Measurements from ENCODE around the gene SNORC. TPM values are rescaled to one million over a fixed set of nuclear protein-coding genes. Genes with fewer than 3 reads are reported as not detected.

Gene SNORC
- total RNA-seq, 1 donor from 2014 or later, result not detected

- no peak overlapping the region for H3K27ac Mint-ChIP-seq
Measured at GRCh38 chr2:232919141-232919540, 49.1 kb downstream of the SNORC start.

DNA sequence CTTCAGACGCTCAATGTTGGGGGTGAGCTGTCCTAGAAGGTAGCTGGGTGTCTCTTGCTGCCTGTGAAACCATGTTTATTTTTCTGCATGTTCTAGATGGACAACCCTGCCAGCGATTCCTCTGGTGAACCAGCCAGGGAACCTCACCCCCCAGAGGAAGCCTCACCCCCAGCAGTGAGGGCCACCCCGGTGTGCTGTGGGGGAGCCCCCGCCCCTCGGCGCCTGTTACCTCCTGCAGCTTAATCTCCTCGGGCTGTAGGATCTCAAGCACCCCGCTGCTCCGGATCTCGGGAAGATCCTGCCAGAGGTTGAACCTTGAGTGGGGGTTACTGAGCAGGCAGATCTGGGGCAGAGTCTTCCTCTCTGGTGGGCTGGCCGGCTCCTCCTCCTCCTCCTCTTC lies 50.0 kb downstream of the SNORC start:
- H4K20me1 ChIP-seq (ENCODE audit: low read depth), result no peaks in the 10 kb centered on the region
- peaks cover 49% of the 10 kb centered on the region for H3K27me3 ChIP-seq
- peaks cover under 1% of the 10 kb centered on the region for H3K4me1 Mint-ChIP-seq
- no peak overlapping the region for H3K4me3 ChIP-seq
- H3K4me2 ChIP-seq, result no peak overlapping the region
- no peaks in the 10 kb centered on the region for H3K79me2 ChIP-seq (ENCODE audit: low read depth)
- H3K27me3 Mint-ChIP-seq (ENCODE audit: insufficient read depth, low read depth), result peaks cover 23% of the 10 kb centered on the region
- H2AFZ ChIP-seq (replicated peaks), result no peak overlapping the region
- no peak overlapping the region for H3K27ac ChIP-seq
- H3K9me3 ChIP-seq (ENCODE audit: low read depth), result peaks cover 3% of the 10 kb centered on the region
- DNase-seq (ENCODE audit: low spot score), result no peak
- H3K4me3 Mint-ChIP-seq, result no peak overlapping the region
- peaks cover 11% of the 10 kb centered on the region for H3K9me3 Mint-ChIP-seq
- peaks cover 2% of the 10 kb centered on the region for H3K4me1 ChIP-seq
- no peak overlapping the region for H3K9ac ChIP-seq
- H3K36me3 ChIP-seq, result no peaks in the 10 kb centered on the region
- H3K27ac Mint-ChIP-seq, result no peak overlapping the region
- H3F3A ChIP-seq (ENCODE audit: low read depth), result peaks cover 3% of the 10 kb centered on the region
- TF ChIP-seq EZH2 (IDR thresholded peaks at IDR 0.05) (no peak), EZH2phosphoT487 (IDR thresholded peaks at IDR 0.05) (no peak)
- TF ChIP-seq, protein P1, sequence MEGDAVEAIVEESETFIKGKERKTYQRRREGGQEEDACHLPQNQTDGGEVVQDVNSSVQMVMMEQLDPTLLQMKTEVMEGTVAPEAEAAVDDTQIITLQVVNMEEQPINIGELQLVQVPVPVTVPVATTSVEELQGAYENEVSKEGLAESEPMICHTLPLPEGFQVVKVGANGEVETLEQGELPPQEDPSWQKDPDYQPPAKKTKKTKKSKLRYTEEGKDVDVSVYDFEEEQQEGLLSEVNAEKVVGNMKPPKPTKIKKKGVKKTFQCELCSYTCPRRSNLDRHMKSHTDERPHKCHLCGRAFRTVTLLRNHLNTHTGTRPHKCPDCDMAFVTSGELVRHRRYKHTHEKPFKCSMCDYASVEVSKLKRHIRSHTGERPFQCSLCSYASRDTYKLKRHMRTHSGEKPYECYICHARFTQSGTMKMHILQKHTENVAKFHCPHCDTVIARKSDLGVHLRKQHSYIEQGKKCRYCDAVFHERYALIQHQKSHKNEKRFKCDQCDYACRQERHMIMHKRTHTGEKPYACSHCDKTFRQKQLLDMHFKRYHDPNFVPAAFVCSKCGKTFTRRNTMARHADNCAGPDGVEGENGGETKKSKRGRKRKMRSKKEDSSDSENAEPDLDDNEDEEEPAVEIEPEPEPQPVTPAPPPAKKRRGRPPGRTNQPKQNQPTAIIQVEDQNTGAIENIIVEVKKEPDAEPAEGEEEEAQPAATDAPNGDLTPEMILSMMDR (IDR thresholded peaks at IDR 0.05), result no peak
- H3K36me3 Mint-ChIP-seq, result peaks cover 14% of the 10 kb centered on the region

More at GRCh38 chr2:232919141-232919540, 49.1 kb downstream of the SNORC start:
- H3K9me3 ChIP-seq (ENCODE audit: low read depth), result no peaks in the 10 kb centered on the region
- H3K27ac ChIP-seq, result no peak overlapping the region
- H4K20me1 ChIP-seq (ENCODE audit: low read depth), result no peaks in the 10 kb centered on the region
- no peak overlapping the region for H3K4me3 ChIP-seq
- H3K79me2 ChIP-seq (ENCODE audit: low read depth), result no peaks in the 10 kb centered on the region
- Mint-ChIP-seq H3K27me3 (ENCODE audit: insufficient read depth, low read depth) (peaks cover 16% of the 10 kb centered on the region), H3K4me3 (no peak overlapping the region), H3K4me1 (no peaks in the 10 kb centered on the region), H3K36me3 (peaks cover 14% of the 10 kb centered on the region), H3K9me3 (peaks cover 11% of the 10 kb centered on the region)
- no peak for DNase-seq (ENCODE audit: low spot score)
- no peak overlapping the region for H2AFZ ChIP-seq (replicated peaks)
- no peaks in the 10 kb centered on the region for H3K4me1 ChIP-seq
- no peak overlapping the region for H3K9ac ChIP-seq
- TF ChIP-seq, protein P1 (IDR thresholded peaks at IDR 0.05), result no peak
- TF ChIP-seq EZH2phosphoT487 (IDR thresholded peaks at IDR 0.05) (no peak), EZH2 (IDR thresholded peaks at IDR 0.05) (no peak)
- H3K27me3 ChIP-seq, result peaks cover 40% of the 10 kb centered on the region
- H3K4me2 ChIP-seq, result no peak overlapping the region
- H3F3A ChIP-seq (ENCODE audit: low read depth), result no peaks in the 10 kb centered on the region
- no peaks in the 10 kb centered on the region for H3K36me3 ChIP-seq

- Histone ChIP-seq H3K4me2 (no peak overlapping the region), H3K27ac (no peak overlapping the region), H2AFZ (replicated peaks) (no peak overlapping the region), H3K9ac (no peak overlapping the region), H3K27me3 (peaks cover 56% of the 10 kb centered on the region), H3K36me3 (no peaks in the 10 kb centered on the region), H3K4me3 (no peak overlapping the region), H3F3A (ENCODE audit: low read depth) (peaks cover 9% of the 10 kb centered on the region), H3K4me1 (peaks cover 9% of the 10 kb centered on the region), H4K20me1 (ENCODE audit: low read depth) (peaks cover 5% of the 10 kb centered on the region), H3K9me3 (ENCODE audit: low read depth) (peaks cover 3% of the 10 kb centered on the region), H3K79me2 (ENCODE audit: low read depth) (no peaks in the 10 kb centered on the region)
- Mint-ChIP-seq H3K36me3 (peaks cover 14% of the 10 kb centered on the region), H3K9me3 (peaks cover 11% of the 10 kb centered on the region), H3K27ac (no peak overlapping the region), H3K4me3 (no peak overlapping the region), H3K27me3 (ENCODE audit: insufficient read depth, low read depth) (peaks cover 29% of the 10 kb centered on the region), H3K4me1 (peaks cover 8% of the 10 kb centered on the region)
- TF ChIP-seq, protein P1 (IDR thresholded peaks at IDR 0.05), result no peak
- TF ChIP-seq EZH2 (IDR thresholded peaks at IDR 0.05), result no peak
- no peak for TF ChIP-seq EZH2phosphoT487 (IDR thresholded peaks at IDR 0.05)
- DNase-seq (ENCODE audit: low spot score), result no peak
Measured at GRCh38 chr2:232920760-232921159, 50.7 kb downstream of the SNORC start.
